ENCODE results near the gene TRPM3. TPM values are rescaled to one million over a fixed set of nuclear protein-coding genes. Genes with fewer than 3 reads are reported as not detected.

TRPM3 gene
- total RNA-seq, 3 donors from 2014 or later (not counting 1 experiment from before 2014, with no cell fraction given): not detected

GRCh38 chr9:70701163-70701562, 420.3 kb downstream of the TRPM3 start:
- intact Hi-C loops (cut with micrococcal nuclease): no loop called here
- TF ChIP-seq, protein P1, sequence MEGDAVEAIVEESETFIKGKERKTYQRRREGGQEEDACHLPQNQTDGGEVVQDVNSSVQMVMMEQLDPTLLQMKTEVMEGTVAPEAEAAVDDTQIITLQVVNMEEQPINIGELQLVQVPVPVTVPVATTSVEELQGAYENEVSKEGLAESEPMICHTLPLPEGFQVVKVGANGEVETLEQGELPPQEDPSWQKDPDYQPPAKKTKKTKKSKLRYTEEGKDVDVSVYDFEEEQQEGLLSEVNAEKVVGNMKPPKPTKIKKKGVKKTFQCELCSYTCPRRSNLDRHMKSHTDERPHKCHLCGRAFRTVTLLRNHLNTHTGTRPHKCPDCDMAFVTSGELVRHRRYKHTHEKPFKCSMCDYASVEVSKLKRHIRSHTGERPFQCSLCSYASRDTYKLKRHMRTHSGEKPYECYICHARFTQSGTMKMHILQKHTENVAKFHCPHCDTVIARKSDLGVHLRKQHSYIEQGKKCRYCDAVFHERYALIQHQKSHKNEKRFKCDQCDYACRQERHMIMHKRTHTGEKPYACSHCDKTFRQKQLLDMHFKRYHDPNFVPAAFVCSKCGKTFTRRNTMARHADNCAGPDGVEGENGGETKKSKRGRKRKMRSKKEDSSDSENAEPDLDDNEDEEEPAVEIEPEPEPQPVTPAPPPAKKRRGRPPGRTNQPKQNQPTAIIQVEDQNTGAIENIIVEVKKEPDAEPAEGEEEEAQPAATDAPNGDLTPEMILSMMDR (IDR thresholded peaks at IDR 0.05): no peak
- no peak overlapping the region for H3K27ac ChIP-seq (ENCODE audit: low read length)
- no peaks in the 10 kb centered on the region for H3K9me3 ChIP-seq (ENCODE audit: control insufficient read depth, insufficient read depth, low read length)
- no peaks in the 10 kb centered on the region for H3K4me1 Mint-ChIP-seq
- H3K27me3 Mint-ChIP-seq (ENCODE audit: low read depth in 2 of 2): no peaks in the 10 kb centered on the region
- ATAC-seq (no peak), DNase-seq (no peak)
- H3K27ac Mint-ChIP-seq: no peak overlapping the region
- no peaks in the 10 kb centered on the region for H3K36me3 Mint-ChIP-seq
- no peaks in the 10 kb centered on the region for H3K36me3 ChIP-seq (ENCODE audit: control insufficient read depth, insufficient read depth, low read length)
- H3K4me3 Mint-ChIP-seq: no peak overlapping the region
- H3K4me1 ChIP-seq (ENCODE audit: control insufficient read depth, insufficient read depth, low read length): no peaks in the 10 kb centered on the region
- H3K9me3 Mint-ChIP-seq: no peaks in the 10 kb centered on the region
- no peaks in the 10 kb centered on the region for H3K27me3 ChIP-seq (ENCODE audit: control insufficient read depth, insufficient read depth, low read length)
- WGBS (ENCODE audit: insufficient coverage): 79% methylated on average over 5 of the region's 6 CpGs
- H3K4me3 ChIP-seq (ENCODE audit: low read length): no peak overlapping the region

DNA sequence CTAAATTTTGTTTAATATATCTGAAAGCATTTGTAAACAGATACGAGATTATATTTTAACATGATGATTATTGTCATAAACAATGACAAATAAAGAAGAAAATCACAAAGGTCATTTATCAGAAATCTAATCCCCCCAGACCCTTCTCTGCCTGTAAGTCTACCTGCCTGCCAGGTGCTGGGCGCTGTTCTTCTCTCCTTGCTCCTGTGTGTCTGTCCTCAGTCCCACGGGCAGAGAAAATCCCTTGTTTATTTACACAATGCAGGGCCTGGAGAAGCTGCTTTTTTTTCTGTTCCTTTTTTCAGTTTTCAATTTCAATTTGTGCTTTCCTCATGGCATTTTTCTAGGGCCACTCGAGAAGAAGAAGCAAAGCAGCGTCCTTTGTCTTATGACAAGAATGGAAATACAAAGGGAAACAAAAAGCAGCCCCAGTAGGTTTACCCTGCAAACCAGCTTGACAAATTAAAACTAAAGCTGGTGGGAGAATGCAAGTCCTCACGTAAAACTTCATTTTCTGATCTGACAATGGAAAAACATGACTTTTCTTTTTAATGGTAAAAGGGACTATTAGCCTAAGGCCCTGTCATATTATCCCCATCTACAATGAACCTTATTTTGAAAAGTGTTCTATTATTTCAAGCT, 424.6 kb downstream of the TRPM3 start:
- ATAC-seq (no peak), DNase-seq (no peak)
- Mint-ChIP-seq H3K27ac (no peak overlapping the region), H3K4me3 (no peak overlapping the region), H3K27me3 (ENCODE audit: low read depth in 2 of 2) (peaks cover 0 to 1% of the 10 kb centered on the region in 2 donors), H3K4me1 (no peaks in the 10 kb centered on the region), H3K9me3 (no peaks in the 10 kb centered on the region), H3K36me3 (no peaks in the 10 kb centered on the region)
- H3K9me3 ChIP-seq (ENCODE audit: control insufficient read depth, insufficient read depth, low read length): no peaks in the 10 kb centered on the region
- WGBS (ENCODE audit: insufficient coverage): 64% methylated on average over 5 of the region's 6 CpGs
- TF ChIP-seq, protein P1 (IDR thresholded peaks at IDR 0.05): no peak
- H3K27me3 ChIP-seq (ENCODE audit: control insufficient read depth, insufficient read depth, low read length): no peaks in the 10 kb centered on the region
- H3K27ac ChIP-seq (ENCODE audit: low read length): no peak overlapping the region
- no peaks in the 10 kb centered on the region for H3K4me1 ChIP-seq (ENCODE audit: control insufficient read depth, insufficient read depth, low read length)
- no peaks in the 10 kb centered on the region for H3K36me3 ChIP-seq (ENCODE audit: control insufficient read depth, insufficient read depth, low read length)
- intact Hi-C loops (cut with micrococcal nuclease): no loop called here
- H3K4me3 ChIP-seq (ENCODE audit: low read length): no peak overlapping the region

GRCh38 chr9:70694758-70695157, 426.7 kb downstream of the TRPM3 start:
- peaks cover 0 to 2% of the 10 kb centered on the region in 2 donors for H3K27me3 Mint-ChIP-seq (ENCODE audit: low read depth in 2 of 2)
- no peaks in the 10 kb centered on the region for H3K9me3 ChIP-seq (ENCODE audit: control insufficient read depth, insufficient read depth, low read length)
- no peaks in the 10 kb centered on the region for H3K36me3 Mint-ChIP-seq
- no peak overlapping the region for H3K27ac Mint-ChIP-seq
- intact Hi-C loops (cut with micrococcal nuclease): no loop called here
- 79% methylated on average over 5 of the region's 5 CpGs for WGBS (ENCODE audit: insufficient coverage)
- H3K27me3 ChIP-seq (ENCODE audit: control insufficient read depth, insufficient read depth, low read length): no peaks in the 10 kb centered on the region
- no peak overlapping the region for H3K27ac ChIP-seq (ENCODE audit: low read length)
- H3K9me3 Mint-ChIP-seq: no peaks in the 10 kb centered on the region
- H3K4me1 Mint-ChIP-seq: no peaks in the 10 kb centered on the region
- H3K4me3 Mint-ChIP-seq: no peak overlapping the region
- TF ChIP-seq, protein P1 (IDR thresholded peaks at IDR 0.05): no peak
- ATAC-seq: no peak
- no peak overlapping the region for H3K4me3 ChIP-seq (ENCODE audit: low read length)
- DNase-seq: no peak
- no peaks in the 10 kb centered on the region for H3K36me3 ChIP-seq (ENCODE audit: control insufficient read depth, insufficient read depth, low read length)
- no peaks in the 10 kb centered on the region for H3K4me1 ChIP-seq (ENCODE audit: control insufficient read depth, insufficient read depth, low read length)

- Histone ChIP-seq H3K4me1 (ENCODE audit: control insufficient read depth, insufficient read depth, low read length) (no peaks in the 10 kb centered on the region), H3K9me3 (ENCODE audit: control insufficient read depth, insufficient read depth, low read length) (no peaks in the 10 kb centered on the region), H3K36me3 (ENCODE audit: control insufficient read depth, insufficient read depth, low read length) (no peaks in the 10 kb centered on the region), H3K4me3 (ENCODE audit: low read length) (no peak overlapping the region), H3K27me3 (ENCODE audit: control insufficient read depth, insufficient read depth, low read length) (peaks cover 2% of the 10 kb centered on the region), H3K27ac (ENCODE audit: low read length) (no peak overlapping the region)
- TF ChIP-seq, protein P1 (IDR thresholded peaks at IDR 0.05): no peak
- 83% methylated on average over 1 of the region's 1 CpG for WGBS (ENCODE audit: insufficient coverage)
- no peak for ATAC-seq
- Mint-ChIP-seq H3K36me3 (no peaks in the 10 kb centered on the region), H3K4me1 (no peaks in the 10 kb centered on the region), H3K4me3 (no peak overlapping the region), H3K27ac (no peak overlapping the region), H3K27me3 (ENCODE audit: low read depth in 2 of 2) (peaks cover 8 to 12% of the 10 kb centered on the region in 2 donors), H3K9me3 (no peaks in the 10 kb centered on the region)
- intact Hi-C loops (cut with micrococcal nuclease): no loop called here
- DNase-seq: no peak
Observed at GRCh38 chr9:70693186-70693585, 428.2 kb downstream of the TRPM3 start.
